K562 (cell line): ENCODE results near the gene CMIP. TPM values are rescaled to one million over a fixed set of nuclear protein-coding genes. Genes with fewer than 3 reads are reported as not detected.

Experiments
- ARID3A ChIP-seq: IDR thresholded peaks from 2 replicates; pipeline ENCODE4 v1.6.1; 2012; ENCODE audit warnings: low read depth, low read length, improper control_type of control experiment, borderline replicate concordance
- ID3 ChIP-seq, 2 experiments: fragments of 250-450 bp in 1 of 2; fragments of 450-650 bp in 1 of 2; sonication (Bioruptor Pico) in 1 of 2; IDR thresholded peaks; 2 replicates each; pipeline versions ENCODE4 v1.6.1 to v1.8.0; 2016 to 2021; ENCODE audit warnings: mild to moderate bottlenecking in 2 of 2, moderate library complexity in 2 of 2, missing compliant biosample characterization in 1 of 2, missing genetic modification characterization in 1 of 2
- MTA2 ChIP-seq: fragments of 450-650 bp; IDR thresholded peaks from 2 replicates; pipeline ENCODE4 v1.6.1; 2016; ENCODE audit warnings: low read depth
- NCOA4 ChIP-seq: fragments of 450-650 bp; IDR thresholded peaks from 2 replicates; pipeline ENCODE4 v1.6.1; 2018; ENCODE audit warnings: mild to moderate bottlenecking; ENCODE audit not compliant: partially characterized antibody
- NFE2 ChIP-seq: IDR thresholded peaks from 2 replicates; pipeline ENCODE4 v1.6.1; 2014; ENCODE audit warnings: antibody characterized with exemption, low read depth
- ZNF830 ChIP-seq: fragments of 250-450 bp; sonication (Bioruptor Pico); IDR thresholded peaks from 2 replicates; pipeline ENCODE4 v1.5.0; 2021; ENCODE audit warnings: mild to moderate bottlenecking
- polyA plus RNA-seq, 8 experiments: library from polyadenylated mRNA; depleted of rRNA in 4 of 8; stranded (reverse) in 5 of 8; unstranded in 3 of 8; fragments of >200 nt; fragmentation: Nextera tagmentation in 2 of 8; fragmentation: Illumina TruSeq in 1 of 8; extraction: Ambion mirVana in 2 of 8; extraction: Trizol in 1 of 8; gene quantifications; 2 replicates each; pipeline versions ENCODE4 v1.2.1 to v1.2.3, GENCODE V29; 2011 to 2014; ENCODE audit warnings: inconsistent platforms in 1 of 8, missing spikeins in 1 of 8
- total RNA-seq, 7 experiments: library from RNA; depleted of rRNA in 6 of 7; stranded (reverse); fragments of >200 nt in 6 of 7; fragmentation: Illumina TruSeq in 2 of 7; extraction: Trizol in 2 of 7; gene quantifications; 2 replicates each; pipeline versions ENCODE4 v1.2.1 to v1.2.3, GENCODE V29; 2011 to 2021; ENCODE audit warnings: low replicate concordance in 1 of 7
- TF ChIP-seq, protein P1 (sequence below): sonication (generic); formaldehyde crosslinking; IDR thresholded peaks from 2 replicates; pipeline ENCODE4 v1.8.1; 2023; ENCODE audit warnings: mild to moderate bottlenecking, missing genetic modification reagents

The CMIP gene
- total and polyA plus RNA-seq, 9 of the 15 experiments (the other 6 are each of a cell fraction or from before 2014, with no cell fraction given), result 0.94 to 82.5 (median 10.3) TPM

GRCh38 chr16:81693041-81693743, 248.6 kb downstream of the CMIP start (continued):
- TF ChIP-seq ARID3A (no peak), NFE2 (no peak), ID3 (CRISPR knock-in tag; IDR thresholded peaks at IDR 0.05) (no peak), ID3 (tag; IDR thresholded peaks at IDR 0.05) (no peak), NCOA4 (no peak), MTA2 (no peak), ZNF830 (CRISPR knock-in tag) (no peak)
- TF ChIP-seq, protein P1, sequence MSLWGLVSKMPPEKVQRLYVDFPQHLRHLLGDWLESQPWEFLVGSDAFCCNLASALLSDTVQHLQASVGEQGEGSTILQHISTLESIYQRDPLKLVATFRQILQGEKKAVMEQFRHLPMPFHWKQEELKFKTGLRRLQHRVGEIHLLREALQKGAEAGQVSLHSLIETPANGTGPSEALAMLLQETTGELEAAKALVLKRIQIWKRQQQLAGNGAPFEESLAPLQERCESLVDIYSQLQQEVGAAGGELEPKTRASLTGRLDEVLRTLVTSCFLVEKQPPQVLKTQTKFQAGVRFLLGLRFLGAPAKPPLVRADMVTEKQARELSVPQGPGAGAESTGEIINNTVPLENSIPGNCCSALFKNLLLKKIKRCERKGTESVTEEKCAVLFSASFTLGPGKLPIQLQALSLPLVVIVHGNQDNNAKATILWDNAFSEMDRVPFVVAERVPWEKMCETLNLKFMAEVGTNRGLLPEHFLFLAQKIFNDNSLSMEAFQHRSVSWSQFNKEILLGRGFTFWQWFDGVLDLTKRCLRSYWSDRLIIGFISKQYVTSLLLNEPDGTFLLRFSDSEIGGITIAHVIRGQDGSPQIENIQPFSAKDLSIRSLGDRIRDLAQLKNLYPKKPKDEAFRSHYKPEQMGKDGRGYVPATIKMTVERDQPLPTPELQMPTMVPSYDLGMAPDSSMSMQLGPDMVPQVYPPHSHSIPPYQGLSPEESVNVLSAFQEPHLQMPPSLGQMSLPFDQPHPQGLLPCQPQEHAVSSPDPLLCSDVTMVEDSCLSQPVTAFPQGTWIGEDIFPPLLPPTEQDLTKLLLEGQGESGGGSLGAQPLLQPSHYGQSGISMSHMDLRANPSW (CRISPR knock-in tag), result no peak
- TF ChIP-seq, all 486 proteins: peak for 0
